Stimulated activated CD8-positive, alpha-beta memory T cell treated with anti-CD3 and anti-CD28 coated beads, Interleukin-15, amount 100 ng/mL, for 24 hours (primary cell): Measurements from ENCODE around the gene KNTC1.
A peak's percentile ranks its signal among the peaks of the same experiment; 100 is the strongest.
"Not testable (repeated sequence)": the region's sequence is repeated elsewhere in the genome, so short reads cannot be mapped to it uniquely, and the experiment has no call there.

ENCODE experiments used
- DNase-seq: peaks from one replicate; pipeline ENCODE4 v3.0.0-alpha.2; 2020; ENCODE audit warnings: low read depth

The KNTC1 gene

DNA sequence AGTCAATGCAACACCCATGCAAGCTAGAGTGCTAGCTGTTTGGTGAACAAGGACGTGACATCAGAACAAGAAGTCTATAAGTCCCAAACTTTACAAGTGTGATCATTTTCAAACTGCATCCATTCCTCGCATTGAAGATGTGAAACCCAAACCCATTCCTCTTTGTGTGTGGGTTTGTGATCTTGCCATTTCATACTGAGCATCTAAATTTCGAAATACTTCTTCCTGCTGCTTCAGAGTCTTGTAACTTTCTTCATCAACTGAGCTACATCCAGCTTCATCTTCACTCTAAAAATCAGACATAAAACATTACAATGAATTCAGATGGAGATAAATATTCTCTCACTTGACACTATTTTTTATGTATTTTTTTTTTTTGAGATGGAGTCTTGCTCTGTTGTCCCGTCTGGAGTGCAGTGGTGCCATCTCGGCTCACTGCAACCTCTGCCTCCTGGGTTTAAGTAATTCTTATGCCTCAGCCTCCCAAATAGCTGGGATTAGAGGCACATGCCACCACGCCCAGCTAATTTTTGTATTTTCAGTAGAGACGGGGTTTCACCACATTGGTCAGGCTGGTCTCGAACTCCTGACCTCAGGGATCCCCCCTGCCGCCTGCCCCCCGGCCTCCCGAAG lies 21.5 kb upstream of the KNTC1 start:
- no peak for DNase-seq

DNA sequence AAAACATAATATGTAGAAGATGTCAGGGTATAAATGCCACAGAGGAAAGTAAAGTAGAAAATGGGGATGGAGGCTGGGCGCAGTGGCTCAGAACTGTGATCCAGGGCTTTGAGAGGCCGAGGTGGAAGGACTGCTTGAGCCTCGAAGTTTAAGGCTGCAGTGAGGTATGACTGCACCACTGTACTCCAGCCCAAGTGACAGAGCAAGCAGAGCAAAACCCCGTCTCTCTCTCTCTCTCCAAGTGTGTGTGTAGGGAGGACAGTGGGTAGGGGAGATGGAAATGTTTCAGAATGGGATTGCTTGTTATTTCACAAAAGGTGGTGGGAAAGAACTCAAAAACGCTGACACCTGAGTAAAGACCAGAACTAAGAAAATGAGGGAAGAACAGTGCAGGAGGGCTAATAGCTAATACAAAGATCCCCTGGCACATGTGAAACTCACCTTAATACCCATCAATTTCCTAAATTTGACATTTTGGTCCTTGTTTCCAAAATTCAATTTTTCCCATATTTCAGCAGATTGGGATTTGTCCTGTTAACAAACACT lies 20.6 kb upstream of the KNTC1 start:
- DNase-seq: no peak

DNA sequence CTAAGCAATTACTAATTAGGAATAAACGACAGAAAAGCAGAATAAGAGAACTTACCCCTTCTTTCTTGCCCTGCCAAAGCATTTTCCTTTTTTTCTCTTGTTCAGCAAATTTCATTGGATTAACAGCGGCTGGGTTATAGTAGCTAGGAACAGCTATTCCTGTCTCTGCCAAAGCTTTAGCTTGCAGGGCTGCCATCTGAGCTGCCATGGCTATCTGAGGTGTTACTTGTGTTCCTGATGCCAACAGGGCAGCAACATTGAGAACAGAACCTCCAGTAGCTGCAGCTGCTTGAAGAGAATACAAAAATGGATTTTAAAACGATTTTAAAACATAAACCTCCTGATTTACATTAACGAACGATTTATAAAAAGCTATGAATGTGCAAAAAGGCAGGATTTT lies 18.9 kb upstream of the KNTC1 start:
- DNase-seq: no peak

DNA sequence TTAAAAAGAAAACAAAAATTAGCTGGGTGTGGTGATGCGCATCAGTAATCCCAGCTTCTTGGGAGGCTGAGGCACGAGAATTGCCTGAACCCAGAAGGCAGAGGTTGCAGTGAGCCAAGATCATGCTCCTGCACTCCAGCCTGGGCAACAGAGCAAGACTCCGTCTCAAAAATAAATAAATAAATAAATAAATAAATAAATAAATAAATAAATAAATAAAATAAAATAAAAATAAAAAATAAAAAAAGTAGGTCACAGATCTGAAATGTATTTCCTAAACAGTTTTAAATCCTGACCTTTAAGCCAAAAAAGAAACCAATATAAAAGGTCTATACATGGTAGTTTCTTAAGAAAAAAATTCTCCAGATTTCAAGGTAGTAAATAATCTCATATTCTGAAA lies 14.0 kb upstream of the KNTC1 start:
- not testable (repeated sequence) for DNase-seq

DNA sequence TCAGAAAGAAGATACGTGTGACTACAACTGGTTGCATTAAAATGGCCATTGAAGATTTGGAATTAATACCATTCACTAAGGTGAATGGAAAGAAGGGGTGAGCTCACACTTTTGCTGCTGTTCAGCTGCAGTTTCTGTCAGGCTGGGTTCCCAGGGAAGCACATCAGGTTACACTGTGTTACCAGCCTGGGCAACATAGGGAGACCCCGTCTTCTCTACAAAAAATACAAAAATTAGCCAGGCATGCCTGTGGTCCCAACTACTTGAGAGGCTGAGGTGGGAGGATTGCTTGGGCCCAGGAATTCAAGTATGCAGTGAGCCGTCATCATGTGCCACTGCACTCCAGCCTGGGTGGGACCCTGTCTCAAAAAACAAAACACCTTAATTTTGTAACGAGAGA lies 13.4 kb upstream of the KNTC1 start:
- DNase-seq: no peak

DNA sequence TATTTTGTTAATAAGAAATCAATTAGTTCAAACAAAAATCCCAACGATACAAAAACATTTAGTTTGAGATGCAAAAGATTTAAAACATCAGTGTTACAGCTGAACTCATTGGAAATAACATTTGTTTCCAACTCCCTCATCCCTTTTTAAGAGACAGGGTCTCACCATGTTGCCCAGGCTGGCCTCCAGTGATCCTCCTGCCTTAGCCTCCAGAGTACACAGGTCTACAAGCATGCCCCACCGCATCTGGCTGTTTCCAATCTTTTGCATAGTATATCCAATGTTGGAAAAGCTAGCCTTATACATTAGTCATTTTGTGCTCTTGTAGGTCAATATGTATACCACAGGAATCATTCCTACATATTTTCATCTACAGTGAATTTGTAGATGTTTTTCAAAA lies 11.8 kb upstream of the KNTC1 start:
- DNase-seq: no peak

DNA sequence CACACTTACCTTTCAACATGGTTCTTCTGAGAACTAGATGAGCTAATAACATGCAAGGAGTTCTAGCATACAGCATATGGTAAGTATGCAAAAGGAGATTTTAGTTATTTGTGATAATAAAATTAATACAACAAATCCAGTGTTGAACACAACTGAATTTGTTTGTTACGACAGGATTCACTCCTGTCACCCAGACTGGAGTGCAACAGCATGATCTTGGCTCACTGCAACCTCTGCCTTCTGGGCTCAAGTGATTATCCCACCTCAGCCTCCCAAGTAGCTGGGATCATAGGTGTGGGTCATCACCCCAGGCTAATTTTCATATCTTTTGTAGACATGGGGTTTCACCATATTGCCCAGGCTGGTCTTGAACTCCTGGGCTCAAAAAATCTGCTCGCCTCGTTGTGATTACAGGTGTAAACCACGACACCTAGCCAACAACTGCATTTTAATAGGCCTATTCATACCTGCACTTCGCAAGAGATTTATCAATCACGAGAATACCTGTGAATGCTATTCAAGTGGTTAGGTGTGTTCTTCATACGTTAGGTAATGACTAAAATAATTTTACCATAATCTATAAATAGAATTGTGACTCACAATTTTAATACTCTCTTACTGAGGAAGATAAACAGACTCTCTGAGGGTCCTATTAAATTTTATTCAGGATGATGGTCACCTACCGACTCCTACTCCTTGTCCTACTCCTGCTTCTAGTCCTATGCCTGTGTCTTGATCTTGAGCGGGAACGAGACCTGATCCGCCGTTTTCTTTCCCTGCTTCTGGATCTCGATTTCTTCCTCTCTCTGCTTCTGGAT lies 10.3 kb upstream of the KNTC1 start:
- no peak for DNase-seq

DNA sequence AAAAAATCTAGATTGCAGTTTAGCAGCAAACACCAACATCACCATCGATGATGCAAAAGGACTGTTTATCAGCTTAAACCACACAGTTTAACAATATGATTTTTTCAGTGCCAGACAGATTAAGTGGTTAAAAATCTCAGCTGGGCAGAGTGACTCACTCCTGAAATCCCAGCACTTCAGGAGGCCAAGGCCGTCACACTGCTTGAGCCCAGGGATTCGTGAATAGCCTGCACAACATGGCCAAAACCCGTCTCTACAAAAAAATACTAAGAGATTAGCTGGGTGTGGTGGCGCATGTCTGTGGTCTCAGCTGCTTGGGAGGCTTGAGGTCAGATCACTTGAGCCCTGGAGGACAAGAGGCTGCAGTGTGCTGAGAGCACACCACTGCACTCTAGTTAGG lies 9.2 kb upstream of the KNTC1 start:
- DNase-seq: no peak

DNA sequence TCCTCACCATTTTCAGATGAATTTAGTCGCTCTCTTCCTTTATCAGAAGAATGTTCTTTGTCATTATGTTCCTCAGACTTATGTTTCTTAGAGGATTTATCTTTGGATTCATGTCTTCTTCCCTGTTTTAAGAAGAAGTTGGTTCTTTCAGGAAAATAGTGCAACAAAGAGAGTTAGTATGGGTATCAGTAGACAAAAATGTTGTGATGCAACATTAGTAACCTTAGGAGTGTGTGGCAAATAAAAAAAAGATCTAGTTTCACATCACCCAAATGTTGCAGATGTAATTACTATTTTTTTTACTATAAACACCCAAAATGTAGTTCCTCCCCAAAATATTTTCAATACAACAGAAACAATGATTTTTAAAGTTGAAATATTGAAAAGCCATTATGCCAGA lies 8.1 kb upstream of the KNTC1 start:
- DNase-seq: no peak

DNA sequence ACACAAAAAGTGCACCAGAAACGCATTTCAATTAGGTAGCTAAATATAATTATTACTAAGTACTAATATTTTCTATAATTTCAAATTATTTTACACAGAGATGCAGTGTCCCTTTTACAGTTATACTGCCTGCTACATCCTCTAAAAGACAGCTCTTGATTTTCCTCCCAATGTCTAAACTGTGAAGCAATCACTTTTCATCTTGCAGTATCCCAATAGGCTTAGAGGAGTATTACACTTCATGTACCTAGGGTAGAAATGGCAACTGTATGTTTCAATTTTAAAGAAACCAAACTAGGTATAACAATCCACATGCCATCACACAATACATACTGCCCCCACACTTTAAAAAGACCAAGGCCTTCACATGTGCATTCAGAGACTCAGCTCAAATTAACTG lies 7.6 kb upstream of the KNTC1 start:
- no peak for DNase-seq

DNA sequence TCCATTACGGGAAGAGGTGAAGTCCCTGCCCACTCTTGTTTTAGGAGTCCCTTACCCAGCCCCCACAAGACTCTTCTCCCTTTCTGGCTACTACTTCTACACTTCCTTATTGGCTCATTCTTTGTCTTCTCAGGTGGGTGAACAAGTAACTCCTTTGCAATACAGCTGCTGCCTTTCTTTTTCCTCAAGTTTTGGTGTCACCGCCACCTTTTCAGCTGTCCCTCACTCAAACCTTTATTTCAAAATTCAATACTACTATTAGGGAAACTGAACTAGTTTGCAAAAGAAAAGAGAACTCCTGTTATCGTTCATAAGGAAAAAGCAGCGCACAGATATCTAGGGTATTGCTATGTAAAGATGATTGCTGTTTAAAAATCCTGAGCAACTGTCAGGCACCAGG lies 6.4 kb upstream of the KNTC1 start:
- no peak for DNase-seq

DNA sequence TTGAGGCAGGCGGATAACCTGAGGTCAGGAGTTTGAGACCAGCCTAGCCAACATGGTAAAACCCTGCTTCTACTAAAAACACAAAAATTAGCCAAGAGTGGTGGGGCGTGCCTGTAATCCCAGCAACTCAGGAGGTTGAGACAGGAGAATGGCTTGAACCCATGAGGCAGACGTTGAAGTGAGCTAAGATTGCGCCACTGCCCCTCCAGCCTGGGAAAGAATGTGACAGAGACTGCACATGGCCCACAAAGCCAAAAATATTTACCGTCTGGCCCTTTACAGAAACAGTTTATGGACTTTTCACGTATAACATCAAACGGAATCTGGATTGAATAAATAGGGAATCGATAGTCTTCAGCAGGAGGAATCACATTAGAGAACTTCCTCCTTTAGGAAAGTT lies 3.8 kb upstream of the KNTC1 start:
- DNase-seq: no peak

DNA sequence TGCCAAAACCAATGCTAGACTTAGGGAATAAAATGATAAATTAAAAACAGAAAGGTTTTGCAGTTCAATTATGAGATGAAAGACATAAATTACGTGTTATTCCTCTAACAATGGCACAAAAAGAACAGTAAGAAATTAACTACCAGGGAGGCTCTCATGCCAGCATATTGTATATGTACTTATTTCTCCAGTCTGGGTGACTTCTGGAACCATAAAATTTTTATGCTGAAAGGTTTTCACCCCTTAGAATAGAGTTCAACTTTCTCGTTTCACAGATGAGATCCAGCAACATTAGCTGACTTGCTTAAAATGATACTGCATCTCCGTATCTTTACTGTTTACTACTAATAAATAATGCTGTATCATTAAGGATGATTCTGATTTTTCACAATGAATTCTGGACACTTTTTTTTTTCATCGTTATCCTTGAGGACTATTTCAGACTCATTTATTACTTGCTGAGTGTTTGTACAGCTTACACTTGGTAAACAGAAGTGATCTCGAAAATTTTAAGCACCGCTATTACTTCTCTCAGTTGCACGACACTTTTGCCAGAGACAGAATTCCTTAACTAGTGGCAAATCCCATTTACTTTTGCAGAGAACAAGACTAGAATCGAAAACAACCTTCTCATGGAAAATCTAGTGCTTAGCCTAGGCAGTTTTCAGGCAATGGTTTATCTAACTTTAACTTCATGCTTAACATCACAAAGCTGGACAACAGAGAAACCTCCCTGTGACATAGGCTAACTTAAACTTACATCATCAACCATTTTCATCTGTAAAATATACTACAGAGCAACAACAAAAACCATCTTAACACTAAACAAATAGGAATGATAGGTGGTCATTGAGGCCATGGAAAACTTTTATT lies 3.0 kb upstream of the KNTC1 start:
- no peak for DNase-seq

DNA sequence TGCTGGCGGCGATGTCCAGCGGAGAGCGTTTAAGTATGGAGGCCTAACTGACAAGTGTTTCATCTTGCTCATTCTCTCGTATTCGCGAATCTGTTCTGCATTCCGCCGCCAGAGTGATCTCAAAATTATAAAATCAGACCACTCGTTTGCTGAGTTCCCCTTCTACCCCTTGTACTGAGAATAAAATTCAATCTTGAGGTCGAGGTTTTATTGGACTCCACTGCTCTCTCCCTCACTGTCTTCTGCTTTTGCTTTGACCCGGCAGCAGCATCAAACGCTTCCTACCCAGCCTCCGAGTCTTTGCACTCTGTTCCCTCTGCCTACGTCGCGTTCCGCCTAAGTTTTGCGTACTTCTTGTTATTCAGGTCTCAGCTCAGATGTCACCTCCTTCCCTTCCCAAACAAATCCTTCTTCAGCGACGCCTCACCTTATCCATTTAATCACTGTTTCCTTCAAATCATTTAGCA lies 462 bp downstream of the KNTC1 start:
- peak; percentile 11 for DNase-seq

DNA sequence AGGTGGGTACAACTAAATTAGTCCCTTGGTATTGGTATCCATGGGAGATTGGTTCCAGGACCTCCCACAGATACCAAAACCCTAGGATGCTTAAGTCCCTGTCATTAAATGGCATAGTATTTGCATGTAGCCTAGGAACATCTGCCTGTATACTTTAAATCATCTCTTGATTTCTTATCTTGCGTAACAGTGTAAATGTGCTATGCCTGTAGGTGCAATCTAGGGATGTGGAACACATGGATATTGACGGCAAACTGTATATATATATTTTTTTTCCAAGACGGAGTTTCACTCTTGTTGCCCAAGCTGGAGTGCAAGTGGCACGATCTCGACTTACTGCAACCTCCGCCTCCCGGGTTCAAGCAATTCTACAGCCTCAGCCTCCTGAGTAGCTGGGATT lies 1.5 kb downstream of the KNTC1 start:
- DNase-seq: no peak

DNA sequence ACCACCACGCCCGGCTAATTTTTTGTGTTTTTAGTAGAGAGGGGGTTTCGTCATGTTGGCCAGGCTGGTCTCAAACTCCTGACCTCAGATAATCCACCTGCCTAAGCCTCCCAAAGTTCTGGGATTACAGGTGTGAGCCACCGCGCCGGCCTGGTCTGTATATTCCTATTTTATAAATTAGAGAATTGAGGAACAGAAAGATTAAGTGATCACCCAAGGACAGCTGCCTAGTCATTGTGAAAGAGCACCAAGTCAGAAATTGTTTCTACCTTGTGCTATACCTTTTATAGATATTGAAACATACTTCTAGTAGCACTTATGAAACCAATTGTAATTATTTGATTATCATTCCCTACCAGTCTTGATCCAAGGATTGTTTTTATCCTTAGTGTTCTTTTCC lies 1.9 kb downstream of the KNTC1 start:
- no peak for DNase-seq

DNA sequence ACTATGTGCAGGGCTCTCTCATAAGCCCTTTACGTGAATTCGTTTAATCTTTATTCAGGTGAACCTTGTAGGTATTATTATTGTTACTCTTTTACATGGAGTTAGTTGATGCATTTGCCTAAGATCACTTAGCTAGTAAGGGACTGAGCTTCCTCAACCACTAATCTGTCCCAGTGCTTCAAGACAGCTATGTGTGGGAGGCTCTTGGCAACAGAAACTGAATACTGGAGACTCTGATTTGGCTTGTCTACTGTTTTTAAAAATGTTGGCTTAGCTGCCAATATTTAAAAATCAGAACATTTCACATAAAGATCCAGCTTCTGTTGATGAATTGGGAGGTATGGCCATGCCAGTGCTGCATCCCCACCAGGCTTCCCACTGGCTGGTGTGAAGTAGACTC lies 6.8 kb downstream of the KNTC1 start:
- no peak for DNase-seq

DNA sequence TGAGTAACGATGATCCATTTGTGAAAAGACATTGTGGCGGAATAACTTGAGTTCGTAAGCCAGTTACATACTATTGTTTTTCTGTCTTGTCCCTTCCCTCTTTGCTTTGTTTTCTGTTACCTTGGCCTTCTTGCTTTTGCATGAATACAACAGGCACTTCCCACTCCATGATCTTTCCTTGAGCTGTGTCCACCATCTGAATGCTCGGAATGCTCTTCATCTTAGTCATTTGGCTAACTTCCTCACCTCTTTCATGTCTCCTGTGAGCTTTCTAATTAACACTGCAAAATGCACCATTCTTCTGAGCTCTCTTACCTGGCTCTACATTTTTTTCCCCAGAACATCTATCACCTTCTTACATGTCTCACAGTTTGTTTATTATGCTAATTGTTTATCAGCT lies 10.0 kb downstream of the KNTC1 start:
- DNase-seq: no peak

DNA sequence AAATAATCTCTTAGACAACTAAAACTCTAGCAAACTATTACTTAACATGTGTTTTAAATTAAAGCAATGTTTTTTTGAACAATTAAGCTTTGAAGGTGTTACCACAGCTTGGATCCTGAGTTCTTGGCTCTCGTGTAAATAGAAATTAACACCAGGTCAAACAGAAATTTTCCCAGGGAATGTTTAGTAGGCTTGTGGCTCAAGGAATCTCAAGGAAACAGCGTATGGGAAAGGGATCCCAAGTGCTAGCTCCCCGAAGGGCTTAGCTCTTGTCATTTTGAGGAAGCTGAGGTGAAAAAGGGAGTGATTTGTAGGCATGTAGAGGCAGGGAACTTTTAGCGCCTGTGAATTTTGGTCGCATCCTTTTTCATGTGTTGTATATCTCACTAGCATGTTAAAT lies 11.4 kb downstream of the KNTC1 start:
- no peak for DNase-seq

DNA sequence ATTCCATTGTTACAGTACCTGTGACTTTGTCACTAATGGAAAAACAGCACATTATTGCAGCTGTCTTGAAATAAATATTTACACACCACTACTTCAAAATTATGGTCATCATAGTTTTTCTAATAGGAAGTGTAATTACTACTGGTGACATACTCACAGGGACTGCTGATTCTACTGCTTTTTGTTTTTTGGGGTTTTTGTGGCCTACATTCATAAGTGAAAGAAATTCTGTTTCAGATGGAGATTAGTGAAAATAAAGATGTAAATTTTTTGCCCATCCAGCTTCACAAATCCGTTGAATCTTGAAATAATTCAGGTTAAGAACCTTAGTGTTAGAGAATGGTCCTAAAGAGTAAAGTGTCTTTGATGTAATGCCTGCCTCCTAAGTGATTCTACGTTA lies 17.5 kb downstream of the KNTC1 start:
- no peak for DNase-seq

DNA sequence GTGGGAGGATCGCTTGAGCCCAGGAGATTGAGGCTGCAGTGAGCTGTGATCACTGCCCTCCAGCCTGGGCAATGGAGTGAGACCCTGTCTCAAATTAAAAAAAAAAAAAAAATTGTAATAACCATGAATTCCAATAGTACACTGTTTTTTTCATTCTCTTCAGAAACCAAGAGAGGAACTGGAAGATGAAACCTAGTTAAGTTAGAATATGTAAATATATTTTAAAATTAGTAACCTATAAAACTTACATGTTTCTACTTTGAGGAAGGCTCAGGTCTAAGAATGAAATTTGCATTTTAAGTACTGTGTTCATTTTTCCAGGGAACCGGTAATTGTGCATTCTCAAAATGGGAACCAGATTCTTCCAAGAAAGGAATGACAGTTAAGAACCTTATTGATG lies 18.8 kb downstream of the KNTC1 start:
- no peak for DNase-seq

DNA sequence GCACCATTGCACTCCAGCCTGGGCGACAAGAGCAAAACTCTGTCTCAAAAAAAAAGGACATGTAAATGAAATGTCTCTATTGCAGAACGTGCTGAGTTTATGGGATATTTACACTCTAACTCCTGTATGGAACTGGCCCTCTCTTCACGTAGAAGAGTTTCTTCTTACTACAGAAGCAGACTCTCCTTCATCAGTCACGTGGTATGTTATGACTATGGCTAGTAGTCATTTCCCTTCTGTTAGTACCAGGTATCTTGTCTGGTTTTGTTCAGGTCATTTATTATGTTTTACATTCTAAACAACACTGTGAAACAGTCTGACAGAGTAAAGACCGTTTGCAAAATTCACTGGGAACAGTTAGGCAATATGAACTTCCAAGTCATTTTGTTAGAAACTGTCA lies 20.3 kb downstream of the KNTC1 start:
- no peak for DNase-seq
